Fibroblast of lung (primary cell): ENCODE data around the gene WSCD2.

Source experiments
- EZH2 ChIP-seq: IDR thresholded peaks from 2 replicates; pipeline ENCODE4 v1.5.1; 2012; ENCODE audit warnings: low read length, control low read depth, mild to moderate bottlenecking; ENCODE audit errors: missing control alignments
- TF ChIP-seq, protein P1 (sequence below), 2 donors: IDR thresholded peaks in 1 of 2; conservative IDR thresholded peaks in 1 of 2; 1 replicate in 1 of 2; 2 replicates in 1 of 2; pipeline ENCODE4 v1.5.1; 2011 to 2012; ENCODE audit warnings: low read length in 2 of 2, control low read depth in 1 of 2, inconsistent platforms in 1 of 2, low read depth in 1 of 2, mild to moderate bottlenecking in 1 of 2

DNA sequence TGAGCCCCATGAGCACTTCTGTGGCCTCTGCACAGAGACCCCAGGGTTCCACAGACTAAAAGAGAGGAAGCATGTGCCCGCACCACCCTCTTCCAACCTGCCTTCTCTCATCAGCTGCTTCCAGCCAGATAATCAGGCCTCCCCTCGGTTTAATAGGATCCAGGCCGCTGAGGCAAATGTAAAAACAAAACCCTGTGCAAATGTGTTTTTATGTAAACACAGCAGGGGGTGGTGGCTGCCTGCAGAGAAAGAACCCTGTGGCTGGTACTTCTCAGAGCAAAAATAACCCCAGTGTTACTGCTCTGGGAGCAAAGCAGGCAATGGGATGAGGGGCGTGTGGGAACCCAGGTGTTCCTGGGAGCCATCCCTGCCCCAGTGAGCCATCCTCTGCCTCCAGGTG is 46.2 kb downstream of the WSCD2 start:
- TF ChIP-seq, protein P1, sequence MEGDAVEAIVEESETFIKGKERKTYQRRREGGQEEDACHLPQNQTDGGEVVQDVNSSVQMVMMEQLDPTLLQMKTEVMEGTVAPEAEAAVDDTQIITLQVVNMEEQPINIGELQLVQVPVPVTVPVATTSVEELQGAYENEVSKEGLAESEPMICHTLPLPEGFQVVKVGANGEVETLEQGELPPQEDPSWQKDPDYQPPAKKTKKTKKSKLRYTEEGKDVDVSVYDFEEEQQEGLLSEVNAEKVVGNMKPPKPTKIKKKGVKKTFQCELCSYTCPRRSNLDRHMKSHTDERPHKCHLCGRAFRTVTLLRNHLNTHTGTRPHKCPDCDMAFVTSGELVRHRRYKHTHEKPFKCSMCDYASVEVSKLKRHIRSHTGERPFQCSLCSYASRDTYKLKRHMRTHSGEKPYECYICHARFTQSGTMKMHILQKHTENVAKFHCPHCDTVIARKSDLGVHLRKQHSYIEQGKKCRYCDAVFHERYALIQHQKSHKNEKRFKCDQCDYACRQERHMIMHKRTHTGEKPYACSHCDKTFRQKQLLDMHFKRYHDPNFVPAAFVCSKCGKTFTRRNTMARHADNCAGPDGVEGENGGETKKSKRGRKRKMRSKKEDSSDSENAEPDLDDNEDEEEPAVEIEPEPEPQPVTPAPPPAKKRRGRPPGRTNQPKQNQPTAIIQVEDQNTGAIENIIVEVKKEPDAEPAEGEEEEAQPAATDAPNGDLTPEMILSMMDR (conservative IDR thresholded peaks at IDR 0.05 in 1 of 2, IDR thresholded peaks at IDR 0.05 in 1 of 2; ENCODE audit: low read depth in 1 of 2, low read length in 2 of 2) = no peak
- TF ChIP-seq EZH2 = no peak
